ENCODE results near the gene MYO1B. TPM values are rescaled to one million over a fixed set of nuclear protein-coding genes. Genes with fewer than 3 reads are reported as not detected.

The MYO1B gene
- total and polyA plus RNA-seq, 12 donors = 8.7 to 32.4 (median 14.4) TPM

- peaks cover 0 to 88% (median 11%) of the 10 kb centered on the region in 9 donors for H3K36me3 ChIP-seq
- DNase-seq (no peak), ATAC-seq (no peak)
- intact Hi-C loops (cut with DNase I) = loop anchor here in 5 of 10 donors (10.0 kb wide), 2 partner anchors 134 to 144 kb away; partner anchors contain the start of gene MYO1B (in 4 of the 5)
- no peak overlapping the region for H3K4me3 ChIP-seq
- no peak overlapping the region for H3K27ac ChIP-seq
- peaks cover 0 to 21% (median 11%) of the 10 kb centered on the region in 9 donors for H3K4me1 ChIP-seq
- H3K9me3 ChIP-seq = no peaks in the 10 kb centered on the region
- TF ChIP-seq CTCF (IDR thresholded peaks at IDR 0.05) = no peak
- 84 to 86% methylated on average over 5 of the region's 5 CpGs for WGBS, 2 donors
- H3K27me3 ChIP-seq = no peaks in the 10 kb centered on the region
Observed at GRCh38 chr2:191389288-191389687, 144.1 kb downstream of the MYO1B start.

- 96 to 99% methylated on average over 3 of the region's 3 CpGs for WGBS, 2 donors
- DNase-seq (no peak), ATAC-seq (no peak)
- no peaks in the 10 kb centered on the region for H3K27me3 ChIP-seq
- intact Hi-C loops (cut with DNase I) = no loop called here
- H3K4me1 ChIP-seq = peaks cover 0 to 12% (median 0%) of the 10 kb centered on the region in 9 donors
- no peaks in the 10 kb centered on the region for H3K9me3 ChIP-seq
- no peak overlapping the region for H3K4me3 ChIP-seq
- no peak overlapping the region for H3K27ac ChIP-seq
- peaks cover 0 to 100% (median 11%) of the 10 kb centered on the region in 9 donors for H3K36me3 ChIP-seq
- TF ChIP-seq CTCF (IDR thresholded peaks at IDR 0.05) = no peak
Observed at GRCh38 chr2:191391171-191391570, 146.0 kb downstream of the MYO1B start.

DNA sequence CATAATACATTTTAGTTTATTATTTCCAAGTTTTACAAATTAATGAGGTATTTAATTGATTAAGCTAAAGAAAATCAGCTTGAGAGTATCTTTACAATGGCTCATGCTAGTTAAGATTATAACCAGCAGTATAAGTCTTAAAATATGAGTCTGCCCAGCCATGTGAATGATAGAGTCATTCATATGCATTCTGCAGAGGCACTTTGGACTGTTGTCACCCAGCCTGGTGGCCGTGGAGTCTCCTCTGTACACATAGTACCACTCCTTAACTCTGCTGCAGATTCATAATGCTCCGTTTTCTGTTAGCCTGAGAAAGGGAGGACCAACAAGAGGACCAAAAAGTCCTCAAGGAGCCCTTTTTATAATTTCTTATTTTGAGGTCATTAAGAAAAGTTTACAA is 148.8 kb downstream of the MYO1B start:
- DNase-seq (no peak), ATAC-seq (no peak)
- Histone ChIP-seq H3K36me3 (peaks cover 0 to 80% (median 11%) of the 10 kb centered on the region in 9 donors), H3K4me3 (no peak overlapping the region), H3K9me3 (no peaks in the 10 kb centered on the region), H3K4me1 (peaks cover 0 to 5% (median 0%) of the 10 kb centered on the region in 9 donors), H3K27me3 (no peaks in the 10 kb centered on the region), H3K27ac (peak overlapping the region in 1 of 10 donors; percentile 38)
- no peak for TF ChIP-seq CTCF (IDR thresholded peaks at IDR 0.05)
- intact Hi-C loops (cut with DNase I) = loop anchor here in 1 of 10 donors (1.0 kb wide), 1 partner anchor 24 kb away; no protein-coding TSS in a partner anchor
- 72 to 74% methylated on average over 2 of the region's 2 CpGs for WGBS, 2 donors

DNA sequence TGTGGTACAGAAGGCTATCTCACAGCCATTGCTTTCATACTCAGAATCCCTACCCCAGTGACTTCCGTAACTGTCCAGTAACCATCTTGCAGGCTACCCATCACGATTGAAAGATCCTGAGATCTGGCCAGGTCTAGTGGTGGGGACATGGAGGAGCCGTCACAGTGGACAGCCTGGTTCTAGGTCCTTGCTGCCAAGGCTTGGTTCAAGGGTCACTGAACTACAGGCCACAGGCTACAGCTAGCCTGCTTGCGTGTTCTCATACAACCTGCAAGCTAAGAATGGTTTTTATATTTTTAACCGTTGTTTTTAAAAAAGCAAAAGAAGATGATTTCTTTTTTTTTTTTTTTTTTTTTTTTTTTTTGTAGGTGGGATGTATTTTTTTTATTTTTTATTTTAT is 151.6 kb downstream of the MYO1B start:
- 92 to 95% methylated on average over 5 of the region's 5 CpGs for WGBS, 2 donors
- ATAC-seq (no peak), DNase-seq (no peak)
- Histone ChIP-seq H3K4me1 (peaks cover 0 to 5% (median 0%) of the 10 kb centered on the region in 9 donors), H3K27ac (no peak overlapping the region), H3K4me3 (no peak overlapping the region), H3K9me3 (no peaks in the 10 kb centered on the region), H3K36me3 (peaks cover 0 to 77% (median 4%) of the 10 kb centered on the region in 9 donors), H3K27me3 (no peaks in the 10 kb centered on the region)
- TF ChIP-seq CTCF (IDR thresholded peaks at IDR 0.05) = no peak
- intact Hi-C loops (cut with DNase I) = no loop called here
